GM12864 (cell line): ENCODE data around the gene ZSWIM1.

Experiments used
- DNase-seq: peaks from one replicate; pipeline ENCODE4 v3.0.0-alpha.2; 2011; ENCODE audit warnings: low read depth
- H3K4me3 ChIP-seq: 2 replicates; pipeline ENCODE4 v1.5.1; 2011; ENCODE audit warnings: mild to moderate bottlenecking, low read depth, low read length, control low read depth
- TF ChIP-seq, protein P1 (sequence below): IDR thresholded peaks from 2 replicates; pipeline ENCODE4 v1.5.1; 2011; ENCODE audit warnings: low read depth, mild to moderate bottlenecking, moderate library complexity, low read length, control low read depth, inconsistent platforms; ENCODE audit errors: missing control alignments

Gene ZSWIM1

DNA sequence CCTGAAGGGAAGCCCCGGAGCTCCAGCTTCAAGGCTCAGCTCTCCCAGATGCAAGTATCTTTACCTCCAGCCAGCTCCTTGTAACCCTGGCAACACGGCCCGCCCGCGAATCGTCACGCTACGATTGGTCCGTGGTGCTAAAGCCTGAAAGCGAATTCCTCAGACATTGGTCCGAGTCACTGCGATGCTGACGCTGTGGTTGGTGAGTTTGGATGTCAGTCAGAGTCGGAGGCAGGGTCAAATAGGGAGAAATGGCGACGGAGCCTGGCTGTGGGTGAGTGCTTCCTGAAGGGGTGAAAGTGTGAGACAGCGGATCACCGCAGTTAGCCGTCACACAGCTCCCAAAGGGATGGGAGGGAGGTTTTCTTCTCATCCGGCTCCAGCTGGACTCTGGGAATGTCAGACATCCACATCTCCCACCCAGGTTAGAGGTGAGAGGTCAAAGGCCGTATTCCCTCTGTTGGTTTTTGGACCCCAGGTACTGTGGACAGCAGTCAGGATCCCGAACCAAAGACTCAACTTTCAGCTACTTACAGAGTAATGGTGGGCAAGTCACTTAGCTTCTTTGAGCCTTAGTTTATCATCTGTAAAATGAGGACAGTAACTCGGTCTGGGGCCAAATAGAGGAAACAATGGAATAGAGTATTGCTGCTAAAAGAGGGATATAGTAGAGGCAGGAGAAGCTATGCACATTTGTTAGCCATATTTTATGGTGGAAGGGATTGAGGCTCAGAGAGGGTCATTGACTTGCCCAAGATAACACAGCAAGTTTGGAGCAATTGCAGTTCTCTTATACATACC lies at the start of gene ZSWIM1:
Gene ZSWIM1, plus strand, starts transcription at position 240 of the 801 bp plus-strand sequence. CDS start 1,366 bp downstream, outside the sequence.
- peak; percentile 99 for DNase-seq
- peak within 1 kb of the TSS; percentile 88 for H3K4me3 ChIP-seq
- TF ChIP-seq, protein P1, sequence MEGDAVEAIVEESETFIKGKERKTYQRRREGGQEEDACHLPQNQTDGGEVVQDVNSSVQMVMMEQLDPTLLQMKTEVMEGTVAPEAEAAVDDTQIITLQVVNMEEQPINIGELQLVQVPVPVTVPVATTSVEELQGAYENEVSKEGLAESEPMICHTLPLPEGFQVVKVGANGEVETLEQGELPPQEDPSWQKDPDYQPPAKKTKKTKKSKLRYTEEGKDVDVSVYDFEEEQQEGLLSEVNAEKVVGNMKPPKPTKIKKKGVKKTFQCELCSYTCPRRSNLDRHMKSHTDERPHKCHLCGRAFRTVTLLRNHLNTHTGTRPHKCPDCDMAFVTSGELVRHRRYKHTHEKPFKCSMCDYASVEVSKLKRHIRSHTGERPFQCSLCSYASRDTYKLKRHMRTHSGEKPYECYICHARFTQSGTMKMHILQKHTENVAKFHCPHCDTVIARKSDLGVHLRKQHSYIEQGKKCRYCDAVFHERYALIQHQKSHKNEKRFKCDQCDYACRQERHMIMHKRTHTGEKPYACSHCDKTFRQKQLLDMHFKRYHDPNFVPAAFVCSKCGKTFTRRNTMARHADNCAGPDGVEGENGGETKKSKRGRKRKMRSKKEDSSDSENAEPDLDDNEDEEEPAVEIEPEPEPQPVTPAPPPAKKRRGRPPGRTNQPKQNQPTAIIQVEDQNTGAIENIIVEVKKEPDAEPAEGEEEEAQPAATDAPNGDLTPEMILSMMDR: no peak

DNA sequence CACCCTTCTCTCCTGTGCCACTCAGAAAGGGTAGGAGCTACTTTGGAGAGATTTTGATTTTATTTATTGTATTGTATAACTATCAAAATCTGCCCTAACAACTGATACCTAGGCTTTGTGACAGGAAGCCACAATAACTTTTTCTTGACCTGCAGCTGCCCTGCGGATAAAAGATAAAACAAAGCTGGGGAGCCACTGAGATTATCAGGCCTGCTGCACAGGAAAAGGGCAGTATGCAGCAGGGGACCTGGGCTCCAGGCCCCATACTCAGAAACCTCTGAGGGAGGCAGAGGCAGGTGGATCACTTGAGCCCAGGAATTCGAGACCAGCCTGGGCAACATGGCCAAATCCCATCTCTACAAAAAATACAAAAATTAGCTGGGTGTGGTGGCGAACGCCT lies 48.4 kb upstream of the ZSWIM1 start:
- DNase-seq: no peak
- H3K4me3 ChIP-seq: no peak overlapping the region
- TF ChIP-seq, protein P1: no peak

DNA sequence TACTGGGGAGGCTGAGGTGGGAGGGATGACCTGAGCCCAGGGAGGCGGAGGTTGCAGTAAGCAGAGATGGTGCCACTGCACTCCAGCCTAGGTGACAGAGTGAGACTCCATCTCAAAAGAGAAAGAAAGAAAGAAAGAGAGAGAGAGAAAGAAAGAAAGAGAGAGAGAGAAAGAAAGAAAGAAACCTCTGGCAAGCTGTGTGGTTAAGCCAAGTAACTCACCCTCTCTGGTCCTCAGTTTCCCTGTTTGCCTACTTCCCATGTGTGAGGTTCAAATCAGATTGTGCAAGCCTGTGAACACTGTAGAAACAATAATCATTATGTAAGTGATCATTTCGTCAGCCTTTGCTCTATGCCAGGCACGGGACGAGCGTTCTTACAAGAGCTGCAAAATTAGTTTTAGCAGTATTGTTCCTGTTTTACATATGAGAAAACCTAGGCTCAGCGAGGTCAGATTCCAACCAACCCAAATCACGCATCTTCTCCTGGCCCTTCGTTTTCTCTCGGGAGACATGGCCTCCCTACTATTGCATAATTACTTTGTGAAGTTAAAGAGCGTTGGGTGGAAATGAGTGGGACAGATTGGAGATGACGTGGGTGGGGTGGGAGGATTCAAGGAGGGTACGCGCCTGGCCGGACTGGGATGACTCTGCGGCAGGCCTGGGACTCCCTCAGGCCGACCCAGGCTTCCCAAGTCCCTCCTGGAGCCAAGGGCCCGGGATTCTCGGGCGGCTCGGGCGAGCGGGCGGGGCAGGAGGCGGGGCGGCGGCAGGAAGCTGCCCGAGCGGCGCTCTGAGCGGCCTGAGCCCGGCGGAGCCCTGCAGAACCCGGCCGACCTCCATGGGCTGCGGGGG lies 47.8 kb upstream of the ZSWIM1 start, which contains the start of gene SNX21:
Gene SNX21, plus strand, starts transcription at position 770 of the 853 bp plus-strand sequence. CDS start 121 bp downstream, outside the sequence.
- TF ChIP-seq, protein P1: no peak
- H3K4me3 ChIP-seq: peak within 1 kb of the TSS; percentile 61
- no peak for DNase-seq

DNA sequence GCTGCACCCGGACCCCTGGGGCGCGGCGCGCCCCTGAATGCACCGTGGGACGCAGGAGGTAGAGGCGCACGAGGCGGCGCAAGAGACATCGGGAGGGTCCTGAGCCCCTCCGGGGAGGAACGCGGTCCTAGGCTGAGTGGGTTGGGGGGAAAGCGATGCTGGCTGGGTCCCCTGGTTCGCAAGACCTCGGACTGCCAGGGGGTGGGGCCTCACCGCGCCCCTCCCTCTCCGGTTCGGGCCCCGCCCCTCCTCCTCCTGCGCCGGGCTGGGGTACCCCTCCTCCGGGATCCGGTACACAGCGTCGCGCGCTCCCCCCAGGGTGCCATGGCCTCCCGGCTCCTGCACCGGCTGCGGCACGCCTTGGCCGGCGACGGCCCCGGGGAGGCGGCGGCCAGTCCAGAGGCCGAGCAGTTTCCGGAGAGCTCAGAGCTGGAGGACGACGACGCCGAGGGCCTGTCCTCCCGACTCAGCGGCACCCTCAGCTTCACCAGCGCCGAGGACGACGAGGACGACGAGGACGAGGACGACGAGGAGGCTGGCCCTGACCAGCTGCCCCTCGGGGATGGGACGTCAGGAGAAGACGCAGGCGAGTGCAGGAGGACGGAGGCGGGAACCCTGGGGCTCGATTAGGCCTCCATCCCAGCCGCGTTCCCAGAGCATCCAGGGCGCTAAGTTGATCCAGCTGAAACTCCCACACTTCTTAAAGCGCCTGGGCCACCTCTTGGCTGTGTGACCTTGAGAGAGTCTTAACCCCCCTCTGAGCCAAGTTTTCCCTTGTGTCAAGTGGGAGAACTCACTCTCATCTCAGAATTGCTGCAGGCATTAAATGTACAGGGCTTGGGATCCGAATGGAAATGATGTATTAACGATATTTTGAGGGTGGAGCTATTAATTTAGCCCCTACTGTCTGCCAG lies 46.9 kb upstream of the ZSWIM1 start:
- TF ChIP-seq, protein P1: no peak
- DNase-seq: no peak
- H3K4me3 ChIP-seq: peak overlapping the region; percentile 61

DNA sequence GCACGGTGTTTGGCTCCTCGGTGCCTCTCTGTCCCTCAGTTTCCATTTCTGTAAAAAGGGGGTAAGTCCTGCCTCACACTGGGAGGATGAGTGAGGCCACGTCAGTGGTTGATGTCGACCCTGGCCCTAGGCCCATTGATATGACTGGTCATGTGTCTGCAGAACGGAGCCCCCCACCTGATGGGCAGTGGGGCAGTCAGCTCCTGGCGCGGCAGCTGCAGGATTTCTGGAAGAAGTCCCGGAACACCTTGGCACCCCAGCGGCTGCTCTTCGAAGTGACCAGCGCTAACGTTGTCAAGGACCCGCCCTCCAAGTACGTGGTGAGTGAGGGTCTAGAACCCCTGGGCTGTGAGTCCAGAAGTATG lies 46.2 kb upstream of the ZSWIM1 start:
- no peak overlapping the region for H3K4me3 ChIP-seq
- TF ChIP-seq, protein P1: no peak
- no peak for DNase-seq

DNA sequence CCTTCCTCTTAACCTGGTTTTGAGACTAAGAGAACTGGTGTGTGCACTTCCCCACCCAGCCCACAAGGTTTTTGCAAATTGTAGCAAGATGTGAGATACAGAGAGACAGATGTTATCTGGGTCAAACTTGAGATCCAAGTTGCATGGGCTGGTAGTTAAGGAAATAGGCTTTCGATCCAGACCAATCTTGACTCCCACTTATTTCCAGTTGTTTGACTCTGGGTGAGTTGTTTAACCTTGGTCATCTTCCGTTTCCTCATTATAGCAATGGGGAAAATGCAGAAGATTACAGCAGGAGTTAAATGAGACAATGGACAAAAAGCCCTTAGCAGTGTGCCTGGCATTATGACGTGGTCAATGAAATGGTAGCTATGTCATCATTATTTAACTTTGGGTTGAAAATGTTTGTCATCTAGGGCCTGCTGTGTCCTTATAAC lies 45.7 kb upstream of the ZSWIM1 start:
- H3K4me3 ChIP-seq: no peak overlapping the region
- TF ChIP-seq, protein P1: peak; percentile 14

More for the DNA sequence above, 45.7 kb upstream of the ZSWIM1 start:
- no peak for DNase-seq
